Nephron (organoid): ENCODE data around the gene SLC38A3.

ENCODE experiments used
- H3K27ac Mint-ChIP-seq, 3 experiments: 2 replicates each; pipeline ENCODE4 v1.8.0; 2020; ENCODE audit warnings: mixed read lengths in 3 of 3, mild to moderate bottlenecking in 2 of 3, moderate library complexity in 1 of 3
- H3K27me3 Mint-ChIP-seq: 2 replicates; pipeline ENCODE4 v1.8.0; 2021; ENCODE audit warnings: low read depth, mild to moderate bottlenecking, moderate library complexity, mixed read lengths
- H3K36me3 Mint-ChIP-seq: 2 replicates; pipeline ENCODE4 v1.8.0; 2020; ENCODE audit warnings: low read depth, mixed read lengths
- H3K4me1 Mint-ChIP-seq: 2 replicates; pipeline ENCODE4 v1.8.0; 2020; ENCODE audit warnings: mixed read lengths
- H3K4me3 Mint-ChIP-seq, 3 experiments: 2 replicates each; pipeline ENCODE4 v1.8.0; 2020; ENCODE audit warnings: mild to moderate bottlenecking in 3 of 3, mixed read lengths in 3 of 3, moderate library complexity in 2 of 3
- H3K9me3 Mint-ChIP-seq: 2 replicates; pipeline ENCODE4 v1.8.0; 2020; ENCODE audit warnings: mixed read lengths
- TF ChIP-seq, protein P1 (sequence below), 3 experiments: fragments of 200-600 bp; sonication (generic); IDR thresholded peaks; one replicate each; pipeline ENCODE4 v1.5.0; 2021; ENCODE audit warnings: antibody characterized with exemption in 3 of 3; ENCODE audit not compliant: unreplicated experiment in 3 of 3

SLC38A3 gene

DNA sequence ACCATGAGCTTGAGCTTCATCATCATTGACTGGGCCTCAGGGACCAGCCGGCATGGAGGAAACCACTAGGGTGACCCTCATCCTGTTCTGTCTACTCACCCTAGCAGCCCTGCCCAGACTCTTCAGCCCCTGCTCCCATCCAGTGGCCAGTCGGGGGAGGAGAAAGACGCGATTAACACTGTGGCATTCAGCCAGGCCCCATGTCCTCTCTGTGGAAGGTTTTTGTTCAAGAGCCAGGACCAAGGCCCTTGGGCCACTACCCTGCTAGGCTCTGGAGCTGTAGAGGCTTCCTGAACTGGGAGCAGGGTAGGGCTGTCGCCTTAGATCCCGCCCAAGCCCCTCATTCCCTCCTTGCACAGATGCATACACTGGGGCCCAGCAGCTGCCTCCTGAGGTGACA is 15.0 kb downstream of the SLC38A3 start:
- Mint-ChIP-seq H3K36me3 (no peaks in the 10 kb centered on the region), H3K4me1 (peaks cover 15% of the 10 kb centered on the region), H3K9me3 (no peaks in the 10 kb centered on the region), H3K4me3 (no peak overlapping the region), H3K27ac (no peak overlapping the region), H3K27me3 (peaks cover 12% of the 10 kb centered on the region)
- TF ChIP-seq, protein P1, sequence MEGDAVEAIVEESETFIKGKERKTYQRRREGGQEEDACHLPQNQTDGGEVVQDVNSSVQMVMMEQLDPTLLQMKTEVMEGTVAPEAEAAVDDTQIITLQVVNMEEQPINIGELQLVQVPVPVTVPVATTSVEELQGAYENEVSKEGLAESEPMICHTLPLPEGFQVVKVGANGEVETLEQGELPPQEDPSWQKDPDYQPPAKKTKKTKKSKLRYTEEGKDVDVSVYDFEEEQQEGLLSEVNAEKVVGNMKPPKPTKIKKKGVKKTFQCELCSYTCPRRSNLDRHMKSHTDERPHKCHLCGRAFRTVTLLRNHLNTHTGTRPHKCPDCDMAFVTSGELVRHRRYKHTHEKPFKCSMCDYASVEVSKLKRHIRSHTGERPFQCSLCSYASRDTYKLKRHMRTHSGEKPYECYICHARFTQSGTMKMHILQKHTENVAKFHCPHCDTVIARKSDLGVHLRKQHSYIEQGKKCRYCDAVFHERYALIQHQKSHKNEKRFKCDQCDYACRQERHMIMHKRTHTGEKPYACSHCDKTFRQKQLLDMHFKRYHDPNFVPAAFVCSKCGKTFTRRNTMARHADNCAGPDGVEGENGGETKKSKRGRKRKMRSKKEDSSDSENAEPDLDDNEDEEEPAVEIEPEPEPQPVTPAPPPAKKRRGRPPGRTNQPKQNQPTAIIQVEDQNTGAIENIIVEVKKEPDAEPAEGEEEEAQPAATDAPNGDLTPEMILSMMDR (IDR thresholded peaks at IDR 0.05; ENCODE audit: unreplicated experiment in 3 of 3) = no peak

DNA sequence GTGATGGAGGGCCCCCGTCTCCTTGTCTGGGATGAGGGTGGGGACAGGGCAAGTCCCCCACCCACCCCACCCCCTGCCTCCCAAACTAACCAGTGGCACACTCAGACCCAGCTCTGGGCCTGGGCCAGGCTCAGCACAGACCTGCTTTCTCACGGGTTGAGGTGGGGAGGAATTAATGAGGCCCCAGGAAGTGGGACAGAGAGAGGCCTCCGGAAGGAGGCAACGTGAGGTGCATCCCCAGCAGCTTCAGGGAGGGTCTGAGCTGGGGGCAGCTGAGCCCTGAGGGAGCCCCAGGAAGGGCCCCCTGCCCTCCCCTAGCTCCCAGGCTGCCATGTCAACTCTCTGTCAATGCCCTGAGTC is 16.0 kb downstream of the SLC38A3 start:
- Mint-ChIP-seq H3K9me3 (no peaks in the 10 kb centered on the region), H3K36me3 (no peaks in the 10 kb centered on the region), H3K4me3 (no peak overlapping the region), H3K27ac (no peak overlapping the region), H3K27me3 (peaks cover 16% of the 10 kb centered on the region), H3K4me1 (peaks cover 19% of the 10 kb centered on the region)
- TF ChIP-seq, protein P1 (IDR thresholded peaks at IDR 0.05; ENCODE audit: unreplicated experiment in 3 of 3) = no peak

DNA sequence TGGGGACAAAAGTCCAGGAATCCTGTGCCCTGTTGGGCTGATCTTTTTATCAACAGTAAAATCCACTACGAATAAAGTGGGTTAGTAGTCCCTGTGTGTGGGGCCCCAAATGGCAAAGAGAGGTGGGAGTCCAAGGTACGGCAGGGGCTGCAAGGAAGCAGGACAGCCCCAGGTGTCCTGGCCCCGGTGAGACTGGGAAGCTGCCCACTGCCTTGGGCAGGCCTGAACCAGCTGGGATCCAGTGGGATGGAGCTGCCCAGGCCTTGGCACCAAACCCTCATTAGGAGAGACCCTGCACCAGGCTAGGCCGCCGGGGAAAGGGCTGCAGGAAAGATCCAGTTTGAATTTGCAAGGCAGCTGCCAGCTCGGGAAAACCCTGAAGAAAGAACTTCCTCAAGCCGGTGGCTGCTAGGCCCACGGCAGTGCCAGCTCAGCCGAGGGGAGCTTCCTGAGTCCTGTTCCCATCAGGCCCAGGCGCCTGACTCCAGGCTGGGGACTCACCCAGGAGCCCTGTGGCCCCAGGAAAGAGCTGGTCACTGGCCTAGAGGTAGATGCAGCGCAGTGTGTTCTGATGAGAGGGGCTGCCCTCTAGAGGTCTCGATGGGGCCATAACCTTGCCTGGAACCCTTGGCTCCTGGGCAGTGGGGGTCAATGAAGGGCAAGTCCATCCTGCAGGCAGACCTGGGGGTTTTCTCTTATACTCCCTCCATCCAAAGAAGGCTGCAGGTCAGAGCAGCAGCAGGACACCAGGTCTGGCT is 16.5 kb downstream of the SLC38A3 start:
- Mint-ChIP-seq H3K27ac (no peak overlapping the region), H3K4me3 (no peak overlapping the region), H3K4me1 (peaks cover 22% of the 10 kb centered on the region)

DNA sequence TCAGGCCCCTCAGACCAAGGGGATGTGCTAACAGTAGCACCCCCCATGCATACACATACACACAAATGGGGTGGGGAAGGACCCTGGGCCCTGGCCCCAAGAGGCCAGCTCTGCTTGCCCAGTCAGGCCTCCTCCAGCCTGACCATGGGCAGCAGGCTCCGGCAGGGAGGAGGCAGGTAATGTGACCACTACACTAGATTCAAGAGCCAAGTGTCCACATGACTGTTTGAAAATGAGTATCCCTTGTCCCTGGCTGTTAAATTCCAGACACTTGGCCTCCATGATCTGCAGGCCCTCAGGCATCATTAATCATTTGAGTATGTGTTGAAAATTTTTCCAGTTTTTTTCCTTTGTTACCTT is 17.1 kb downstream of the SLC38A3 start:
- Mint-ChIP-seq H3K4me1 (peaks cover 26% of the 10 kb centered on the region), H3K36me3 (no peaks in the 10 kb centered on the region), H3K27me3 (peaks cover 16% of the 10 kb centered on the region), H3K27ac (no peak overlapping the region), H3K9me3 (no peaks in the 10 kb centered on the region), H3K4me3 (no peak overlapping the region)
- TF ChIP-seq, protein P1 (IDR thresholded peaks at IDR 0.05; ENCODE audit: unreplicated experiment in 3 of 3) = no peak

More for the DNA sequence above, 16.5 kb downstream of the SLC38A3 start:
- Mint-ChIP-seq H3K9me3 (no peaks in the 10 kb centered on the region), H3K27me3 (peaks cover 16% of the 10 kb centered on the region), H3K36me3 (no peaks in the 10 kb centered on the region)
- TF ChIP-seq, protein P1 (IDR thresholded peaks at IDR 0.05; ENCODE audit: unreplicated experiment in 3 of 3) = no peak

DNA sequence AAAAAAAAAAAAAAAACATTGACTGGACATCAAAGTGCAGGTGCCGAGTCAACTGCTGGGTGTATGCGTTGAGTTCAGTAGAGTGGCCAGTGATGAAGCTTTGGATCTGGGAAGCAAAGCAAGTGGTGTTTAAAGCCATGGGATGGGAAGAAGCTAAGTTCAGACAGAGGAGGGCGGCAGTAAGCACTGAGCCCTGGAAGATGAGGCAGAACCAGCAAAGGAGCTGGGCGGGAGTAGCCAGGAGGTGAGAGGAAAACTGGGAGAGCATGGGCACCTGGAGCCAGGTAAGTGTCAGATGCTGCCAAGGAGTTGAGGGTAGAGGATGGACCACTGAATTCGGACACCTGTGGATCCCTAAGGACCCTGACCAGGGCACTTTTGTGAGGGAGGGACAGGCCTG is 19.6 kb downstream of the SLC38A3 start:
- Mint-ChIP-seq H3K4me1 (peaks cover 38% of the 10 kb centered on the region), H3K9me3 (no peaks in the 10 kb centered on the region), H3K4me3 (peak overlapping the region; percentile 5 to 54 (median 8)), H3K36me3 (no peaks in the 10 kb centered on the region), H3K27ac (no peak overlapping the region), H3K27me3 (peaks cover 11% of the 10 kb centered on the region)
- TF ChIP-seq, protein P1 (IDR thresholded peaks at IDR 0.05; ENCODE audit: unreplicated experiment in 3 of 3) = no peak

DNA sequence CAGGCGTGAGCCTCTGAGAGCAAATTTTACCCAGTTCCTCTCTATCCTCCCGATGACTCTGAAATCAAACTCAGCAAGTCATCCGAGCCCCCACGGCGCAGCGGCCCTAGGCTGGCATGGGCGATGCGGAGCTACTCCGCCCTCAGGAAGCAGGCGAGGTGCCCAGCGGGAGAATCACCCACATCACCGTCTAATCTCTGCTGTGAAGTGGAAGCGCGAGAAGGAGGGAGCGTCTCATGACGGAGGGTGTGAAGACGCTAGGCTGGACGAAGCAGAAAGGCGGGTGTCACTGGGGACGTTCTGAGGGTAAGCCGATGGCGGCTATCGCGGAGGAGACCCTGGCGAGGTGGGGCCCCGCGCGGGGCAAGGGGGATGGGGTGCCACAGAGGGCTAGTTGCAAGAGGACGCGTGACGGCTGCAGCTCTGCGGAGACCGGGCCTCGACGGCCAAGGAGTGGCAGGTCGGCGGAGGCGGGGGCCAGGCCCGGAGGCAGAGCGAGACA is 21.9 kb downstream of the SLC38A3 start:
- peak overlapping the region; percentile 91 to 95 (median 91) for H3K4me3 Mint-ChIP-seq
- peaks cover 29% of the 10 kb centered on the region for H3K4me1 Mint-ChIP-seq
- H3K36me3 Mint-ChIP-seq = no peaks in the 10 kb centered on the region
- H3K9me3 Mint-ChIP-seq = no peaks in the 10 kb centered on the region
- H3K27ac Mint-ChIP-seq = peak overlapping the region; percentile 65 to 98 (median 92)
- TF ChIP-seq, protein P1 (IDR thresholded peaks at IDR 0.05; ENCODE audit: unreplicated experiment in 3 of 3) = no peak
- H3K27me3 Mint-ChIP-seq = peaks cover 11% of the 10 kb centered on the region
